Stomach (tissue), 4 donors: Measurements from ENCODE around the gene PJVK.

Experiments used
- EP300 ChIP-seq: sonication (generic); formaldehyde crosslinking; IDR thresholded peaks from one replicate; pipeline ENCODE4 v1.6.1; 2017; ENCODE audit warnings: antibody characterized with exemption
- POLR2A ChIP-seq, 4 donors: fragments of 450-650 bp; IDR thresholded peaks; one replicate each; pipeline ENCODE4 v1.6.1; 2016; ENCODE audit warnings: antibody characterized with exemption in 4 of 4, control low read depth in 2 of 4, mild to moderate bottlenecking in 1 of 4, moderate library complexity in 1 of 4

- TF ChIP-seq POLR2A (IDR thresholded peaks at IDR 0.05) (no peak), EP300 (no peak)
These were observed 1.3 kb upstream of the PJVK start for GRCh38 chr2:178449700-178450523.
